Heart right ventricle (tissue), 16 donors: ENCODE results near the gene OGDH. TPM values are rescaled to one million over a fixed set of nuclear protein-coding genes. Genes with fewer than 3 reads are reported as not detected.

Source experiments
- ATAC-seq, 8 donors: fragments of 200-7000 bp; cut with Tn5 transposase; one replicate each; pipeline ENCODE4 v1.9.1; 2020; ENCODE audit warnings: mild to moderate bottlenecking in 8 of 8, moderate library complexity in 8 of 8, moderate number of reproducible peaks in 1 of 8
- DNase-seq, 2 donors: peaks; one replicate each; pipeline ENCODE4 v3.0.0-alpha.2; 2020
- H3K27ac ChIP-seq, 10 donors: fragments of 200-600 bp; sonication (generic) in 2 of 10; one replicate each; pipeline versions ENCODE4 v1.5.0 to v1.8.0; 2020 to 2022; ENCODE audit warnings: mild to moderate bottlenecking in 3 of 10
- H3K27me3 ChIP-seq, 7 donors: fragments of 200-600 bp; one replicate each; pipeline ENCODE4 v1.8.0; 2021 to 2022; ENCODE audit warnings: mild to moderate bottlenecking in 2 of 7
- H3K36me3 ChIP-seq, 9 donors: fragments of 200-600 bp; sonication (generic) in 1 of 9; one replicate each; pipeline versions ENCODE4 v1.5.0 to v1.8.0; 2020 to 2022; ENCODE audit warnings: mild to moderate bottlenecking in 2 of 9
- H3K4me1 ChIP-seq, 9 donors: fragments of 200-600 bp; sonication (generic) in 1 of 9; one replicate each; pipeline versions ENCODE4 v1.5.0 to v1.8.0; 2020 to 2022; ENCODE audit warnings: mild to moderate bottlenecking in 4 of 9
- H3K4me3 ChIP-seq, 10 donors: fragments of 200-600 bp; sonication (generic) in 2 of 10; one replicate each; pipeline versions ENCODE4 v1.5.0 to v1.8.0; 2020 to 2022; ENCODE audit warnings: mild to moderate bottlenecking in 7 of 10, moderate library complexity in 2 of 10
- H3K9me3 ChIP-seq, 11 donors: fragments of 200-600 bp in 10 of 11; sonication (generic) in 2 of 11; one replicate each; pipeline versions ENCODE4 v1.5.0 to v1.8.0; 2013 to 2022; ENCODE audit warnings: mild to moderate bottlenecking in 2 of 11, control low read depth in 1 of 11, moderate library complexity in 1 of 11
- CTCF ChIP-seq, 9 donors: fragments of 200-600 bp; sonication (generic) in 2 of 9; IDR thresholded peaks; one replicate each; pipeline versions ENCODE4 v1.5.0 to v1.8.0; 2021 to 2022; ENCODE audit warnings: antibody characterized with exemption in 9 of 9, mild to moderate bottlenecking in 5 of 9, moderate library complexity in 1 of 9
- WGBS, 2 donors: extraction: QIAGEN DNeasy Blood & Tissue Kit; methylation state at CpG; one replicate each; pipeline ENCODE4 v1.1.7; 2013; ENCODE audit warnings: inconsistent platforms in 1 of 2; 5-methylcytosine and 5-hydroxymethylcytosine counted together
- intact Hi-C, 10 donors: fragments of 100-400 bp; cut with DNase I; formaldehyde crosslinking; loops; one replicate each; pipeline versions ENCODE4 v1.11.1 to v1.14.2; 2022
- polyA plus RNA-seq, 2 donors: library from polyadenylated mRNA; stranded (reverse); fragments of 200-250 nt; gene quantifications; one replicate each; pipeline ENCODE4 v1.2.3, GENCODE V29; 2013
- total RNA-seq, 10 donors: library from RNA; stranded (reverse); fragmentation: NEBNext Ultra II Directional in 3 of 10; extraction: Animal tissue kit (Norgen Biotek cat#: 25700) in 3 of 10; gene quantifications; one replicate each; pipeline versions ENCODE4 v1.2.1 to v1.2.4, GENCODE V29; 2021 to 2023
- donor health status: Arrhythmogenic right ventricular cardiomyopathy.
- donor health status: ischemic (EF 13 %, LVEDD 7.1; RV severe dilation, severe dysfunction).
- donor health status: healthy with polysubstance abuse.
- donor health status: DM: no; HTN: yes; CAD: no.
- donor health status: DM: no; HTN: no; CAD: no.
- donor health status: ischemic (EF 25% LVEDD 6.9; RV normal size, moderate dysfunction).
- donor health status: ischemic (EF 25% LVEDD 5.7; RV mildly dilated, moderate dysfunction).
- donor health status: healthy.
- donor health status: DM: yes; HTN: yes; CAD: no.
- donor health status: Ischemic cardiomyopathy.
- donor health status: ischemic (EF 35%, LVEDD 5.7; RV mildly dilated, moderate dysfunction).
- donor health status: nonischemic (EF 11% LVEDD 7.7; RV severe dilation, severe dysfunction).
- donor health status: DM: yes; HTN: yes; CAD: no.
- donor health status: PGD.
- donor health status: ischemic (EF 29% LVEDD 5.4; RV normal size, mild dysfunction).
- donor health status: nonischemic (EF 23%, LVEDD 6.1; RV moderate dilation, normal function).

Gene OGDH
- total and polyA plus RNA-seq, 12 donors: 202 to 724 (median 672) TPM

GRCh38 chr7:44603193-44603592 lies 3.2 kb upstream of the OGDH start:
- 81 to 86% methylated on average over 6 of the region's 6 CpGs for WGBS, 2 donors
- no peak for DNase-seq
- ATAC-seq: no peak
- no peak overlapping the region for H3K27ac ChIP-seq
- H3K4me3 ChIP-seq: no peak overlapping the region
- TF ChIP-seq CTCF (IDR thresholded peaks at IDR 0.05): no peak
- H3K9me3 ChIP-seq: no peaks in the 10 kb centered on the region
- H3K36me3 ChIP-seq: peaks cover 0 to 2% (median 0%) of the 10 kb centered on the region in 9 donors
- H3K4me1 ChIP-seq: peaks cover 2 to 21% (median 16%) of the 10 kb centered on the region in 9 donors
- no peaks in the 10 kb centered on the region for H3K27me3 ChIP-seq
- intact Hi-C loops: loop anchor here in 1 of 10 donors (10.0 kb wide), 1 partner anchor 92 kb away; no protein-coding TSS in a partner anchor

GRCh38 chr7:44604941-44605340 lies 1.5 kb upstream of the OGDH start:
- Histone ChIP-seq H3K4me1 (peaks cover 2 to 35% (median 32%) of the 10 kb centered on the region in 9 donors), H3K36me3 (peaks cover 0 to 5% (median 0%) of the 10 kb centered on the region in 9 donors), H3K9me3 (no peaks in the 10 kb centered on the region), H3K27me3 (no peaks in the 10 kb centered on the region), H3K27ac (no peak overlapping the region), H3K4me3 (no peak overlapping the region)
- no peak for DNase-seq
- no peak for ATAC-seq
- TF ChIP-seq CTCF (IDR thresholded peaks at IDR 0.05): no peak
- WGBS, 2 donors: 83 to 86% methylated on average over 2 of the region's 2 CpGs
- intact Hi-C loops: loop anchor here in 2 of 10 donors (5.0 to 10.0 kb wide), 2 partner anchors 90 to 242 kb away; partner anchors contain the start of gene H2AZ2 (in 2 of the 2)

GRCh38 chr7:44607141-44608068 lies 978 bp downstream of the OGDH start:
- ATAC-seq (no peak), DNase-seq (no peak)
- 44 to 47% methylated on average over 35 of the region's 35 CpGs for WGBS, 2 donors
- no peak for TF ChIP-seq CTCF (IDR thresholded peaks at IDR 0.05)
- H3K4me1 ChIP-seq: peaks cover 2 to 41% (median 34%) of the 10 kb centered on the region in 9 donors
- intact Hi-C loops: loop anchor here in 2 of 10 donors (5.0 to 10.0 kb wide), 2 partner anchors 87 to 240 kb away; partner anchors contain the start of gene H2AZ2 (in 2 of the 2)
- peaks cover 0 to 5% (median 0%) of the 10 kb centered on the region in 9 donors for H3K36me3 ChIP-seq
- H3K4me3 ChIP-seq: peak overlapping the region; percentile 39 to 96 (median 72)
- H3K9me3 ChIP-seq: no peaks in the 10 kb centered on the region
- no peaks in the 10 kb centered on the region for H3K27me3 ChIP-seq
- peak overlapping the region; percentile 86 to 99 (median 98) for H3K27ac ChIP-seq

- intact Hi-C loops: loop anchor here in 2 of 10 donors (5.0 to 10.0 kb wide), 2 partner anchors 86 to 238 kb away; partner anchors contain the start of gene H2AZ2 (in 2 of the 2)
- H3K27me3 ChIP-seq: no peaks in the 10 kb centered on the region
- DNase-seq (no peak), ATAC-seq (no peak)
- no peak for TF ChIP-seq CTCF (IDR thresholded peaks at IDR 0.05)
- no peaks in the 10 kb centered on the region for H3K9me3 ChIP-seq
- H3K27ac ChIP-seq: peak overlapping the region in 5 of 10 donors; percentile 11 to 97 (median 34)
- H3K36me3 ChIP-seq: peaks cover 0 to 5% (median 0%) of the 10 kb centered on the region in 9 donors
- H3K4me1 ChIP-seq: peaks cover 2 to 53% (median 39%) of the 10 kb centered on the region in 9 donors
- no peak overlapping the region for H3K4me3 ChIP-seq
- WGBS, 2 donors: 71 to 76% methylated on average over 14 of the region's 14 CpGs
Observed at GRCh38 chr7:44608916-44609648, 2.7 kb downstream of the OGDH start.
